Sigmoid colon (tissue), 7 donors: ENCODE results near the gene ZNFX1. TPM values are rescaled to one million over a fixed set of nuclear protein-coding genes. Genes with fewer than 3 reads are reported as not detected.
"Not testable (repeated sequence)": the region's sequence is repeated elsewhere in the genome, so short reads cannot be mapped to it uniquely, and the experiment has no call there.

ENCODE experiments used
- DNase-seq: peaks from one replicate; pipeline ENCODE4 v3.0.0-alpha.2; 2019
- H3K27ac ChIP-seq, 4 donors: fragments of 200-600 bp; sonication (generic); one replicate each; pipeline ENCODE4 v1.5.1; 2016 to 2019; ENCODE audit warnings: mild to moderate bottlenecking in 1 of 4
- H3K27me3 ChIP-seq, 3 donors: fragments of 200-600 bp; sonication (generic); one replicate each; pipeline ENCODE4 v1.5.1; 2019; ENCODE audit warnings: mild to moderate bottlenecking in 1 of 3
- H3K36me3 ChIP-seq, 4 donors: fragments of 200-600 bp; sonication (generic); one replicate each; pipeline ENCODE4 v1.5.1; 2016 to 2019
- H3K4me1 ChIP-seq, 4 donors: fragments of 200-600 bp; sonication (generic); one replicate each; pipeline ENCODE4 v1.5.1; 2017 to 2019
- H3K4me3 ChIP-seq, 4 donors: fragments of 200-600 bp; sonication (generic); one replicate each; pipeline ENCODE4 v1.5.1; 2017 to 2019; ENCODE audit warnings: mild to moderate bottlenecking in 2 of 4, moderate library complexity in 1 of 4
- H3K9me3 ChIP-seq, 4 donors: fragments of 200-600 bp in 3 of 4; sonication (generic) in 3 of 4; one replicate each; pipeline versions ENCODE4 v1.5.1 to v1.6.1; 2013 to 2019
- CTCF ChIP-seq, 4 experiments: fragments of 450-650 bp in 3 of 4; fragments of 200-600 bp in 1 of 4; IDR thresholded peaks; one replicate each; pipeline ENCODE4 v1.5.1; 2016 to 2019; ENCODE audit warnings: antibody characterized with exemption in 4 of 4, mild to moderate bottlenecking in 3 of 4, moderate library complexity in 2 of 4
- EP300 ChIP-seq, 4 donors: sonication (generic); formaldehyde crosslinking; IDR thresholded peaks; one replicate each; pipeline ENCODE4 v1.6.1; 2017; ENCODE audit warnings: antibody characterized with exemption in 4 of 4
- POLR2A ChIP-seq, 2 donors: fragments of 450-650 bp; IDR thresholded peaks; one replicate each; pipeline ENCODE4 v1.6.1; 2016; ENCODE audit warnings: antibody characterized with exemption in 2 of 2, mild to moderate bottlenecking in 2 of 2, moderate library complexity in 2 of 2
- POLR2AphosphoS5 ChIP-seq, 4 donors: sonication (generic); formaldehyde crosslinking; IDR thresholded peaks; one replicate each; pipeline ENCODE4 v1.6.1; 2017; ENCODE audit warnings: antibody characterized with exemption in 4 of 4
- WGBS, 2 donors: extraction: QIAGEN DNeasy Blood & Tissue Kit; methylation state at CpG; one replicate each; pipeline ENCODE4 v1.1.7; 2013; 5-methylcytosine and 5-hydroxymethylcytosine counted together
- intact Hi-C: fragments of 100-400 bp; cut with DNase I; formaldehyde crosslinking; loops from one replicate; pipeline ENCODE4 v1.15.1; 2023
- polyA plus RNA-seq, 3 donors: library from polyadenylated mRNA; stranded (reverse); fragments of 200-250 nt; gene quantifications; one replicate each; pipeline ENCODE4 v1.2.3, GENCODE V29; 2013
- total RNA-seq, 4 donors: library from RNA; depleted of rRNA; stranded (reverse); fragments of >200 nt; gene quantifications; one replicate each; pipeline ENCODE4 v1.1.0, GENCODE V29; 2016
- donor health status: healthy with polysubstance abuse.
- donor health status: Bipolar disorder and iron deficiency.
- donor health status: healthy.

The ZNFX1 gene
- total and polyA plus RNA-seq, 7 donors: 7.2 to 32.1 (median 25.7) TPM

GRCh38 chr20:49297605-49298530, 20.0 kb upstream of the ZNFX1 start:
- no peak overlapping the region for H3K4me3 ChIP-seq
- TF ChIP-seq CTCF (IDR thresholded peaks at IDR 0.05) (no peak), EP300 (IDR thresholded peaks at IDR 0.05) (no peak), POLR2AphosphoS5 (IDR thresholded peaks at IDR 0.05) (no peak), POLR2A (IDR thresholded peaks at IDR 0.05) (no peak)
- peaks cover 0 to 3% (median 0%) of the 10 kb centered on the region in 4 donors for H3K4me1 ChIP-seq
- H3K9me3 ChIP-seq: no peaks in the 10 kb centered on the region
- intact Hi-C loops: no loop called here
- H3K27ac ChIP-seq: no peak overlapping the region
- no peaks in the 10 kb centered on the region for H3K27me3 ChIP-seq
- DNase-seq: peak; percentile 65
- peaks cover 0 to 5% (median 0%) of the 10 kb centered on the region in 4 donors for H3K36me3 ChIP-seq
- WGBS, 2 donors: 79 to 88% methylated on average over 6 of the region's 6 CpGs

GRCh38 chr20:49294002-49294654, 16.3 kb upstream of the ZNFX1 start:
- H3K27ac ChIP-seq, intact Hi-C loops, H3K9me3 ChIP-seq, H3K4me3 ChIP-seq, H3K4me1 ChIP-seq, DNase-seq, H3K27me3 ChIP-seq: not testable (repeated sequence)
- peaks cover 17 to 37% (median 21%) of the 10 kb centered on the region in 4 donors for H3K36me3 ChIP-seq
- 83 to 91% methylated on average over 14 to 15 of the region's 16 CpGs for WGBS, 2 donors

DNA sequence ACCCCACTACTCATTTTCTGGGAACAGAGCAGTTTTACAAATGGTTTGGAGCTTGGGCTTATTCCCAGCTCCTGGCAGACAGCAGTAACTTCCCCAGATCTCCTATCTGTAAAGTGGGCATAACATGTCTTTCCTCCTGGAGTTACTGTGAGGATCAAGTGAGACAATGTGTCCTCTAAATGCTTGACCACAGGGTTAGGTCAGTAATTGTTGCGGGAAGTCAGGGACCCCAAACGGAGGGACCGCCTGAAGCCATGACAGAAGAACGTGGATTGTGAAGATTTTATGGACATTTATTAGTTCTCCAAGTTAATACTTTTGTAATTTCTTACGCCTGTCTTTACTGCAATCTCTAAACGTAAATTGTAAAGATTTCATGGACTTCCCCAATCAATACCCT, 15.3 kb upstream of the ZNFX1 start:
- H3K4me1 ChIP-seq: no peaks in the 10 kb centered on the region
- DNase-seq: no peak
- TF ChIP-seq EP300 (IDR thresholded peaks at IDR 0.05) (no peak), POLR2A (IDR thresholded peaks at IDR 0.05) (no peak), POLR2AphosphoS5 (IDR thresholded peaks at IDR 0.05) (no peak), CTCF (IDR thresholded peaks at IDR 0.05) (no peak)
- intact Hi-C loops: no loop called here
- no peaks in the 10 kb centered on the region for H3K9me3 ChIP-seq
- no peaks in the 10 kb centered on the region for H3K27me3 ChIP-seq
- peaks cover 25 to 48% (median 31%) of the 10 kb centered on the region in 4 donors for H3K36me3 ChIP-seq
- H3K27ac ChIP-seq: no peak overlapping the region
- 96 to 97% methylated on average over 6 of the region's 6 CpGs for WGBS, 2 donors
- H3K4me3 ChIP-seq: no peak overlapping the region

DNA sequence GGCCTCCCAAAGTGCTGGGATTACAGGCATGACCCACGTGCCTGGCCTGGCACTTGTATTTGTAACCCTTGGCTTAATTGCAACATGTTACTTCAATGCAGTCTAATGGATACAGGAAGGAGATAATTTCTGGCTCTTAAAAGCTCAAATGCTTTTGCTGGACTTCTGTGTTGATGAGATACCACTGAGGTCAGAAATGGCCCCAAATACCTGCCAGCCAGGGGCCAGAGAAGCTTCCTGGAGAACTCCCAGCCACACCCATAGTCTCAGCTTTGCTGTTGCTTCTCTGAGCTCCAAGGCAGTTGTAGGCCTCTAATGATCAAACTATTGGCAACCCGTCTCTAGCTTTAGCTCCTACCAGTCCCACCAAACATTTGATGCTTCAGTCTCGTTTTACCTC, 14.2 kb upstream of the ZNFX1 start:
- WGBS, 2 donors: 57 to 68% methylated on average over 3 of the region's 3 CpGs
- H3K27me3 ChIP-seq: no peaks in the 10 kb centered on the region
- no peak overlapping the region for H3K4me3 ChIP-seq

More for the DNA sequence above, 14.2 kb upstream of the ZNFX1 start:
- Histone ChIP-seq H3K36me3 (peaks cover 28 to 59% (median 41%) of the 10 kb centered on the region in 4 donors), H3K27ac (no peak overlapping the region), H3K4me1 (no peaks in the 10 kb centered on the region), H3K9me3 (peaks cover 2 to 8% (median 3%) of the 10 kb centered on the region in 4 donors)
- intact Hi-C loops: no loop called here
- no peak for TF ChIP-seq EP300 (IDR thresholded peaks at IDR 0.05)
- no peak for TF ChIP-seq POLR2A (IDR thresholded peaks at IDR 0.05)
- no peak for TF ChIP-seq POLR2AphosphoS5 (IDR thresholded peaks at IDR 0.05)
- TF ChIP-seq CTCF (IDR thresholded peaks at IDR 0.05): no peak
- no peak for DNase-seq
